Vagina (tissue), 2 donors: ENCODE data around the gene SULT1A1.

Experiments used
- CTCF ChIP-seq, 3 experiments: fragments of 450-650 bp in 2 of 3; fragments of 200-600 bp in 1 of 3; sonication (generic) in 1 of 3; IDR thresholded peaks; one replicate each; pipeline ENCODE4 v1.5.1; 2017 to 2019; ENCODE audit warnings: antibody characterized with exemption in 3 of 3, mild to moderate bottlenecking in 2 of 3, moderate library complexity in 2 of 3
- POLR2A ChIP-seq, 2 donors: fragments of 450-650 bp; IDR thresholded peaks; one replicate each; pipeline ENCODE4 v1.6.1; 2017; ENCODE audit warnings: antibody characterized with exemption in 2 of 2, mild to moderate bottlenecking in 2 of 2, moderate library complexity in 2 of 2
- POLR2AphosphoS5 ChIP-seq, 2 donors: sonication (generic); formaldehyde crosslinking; IDR thresholded peaks; one replicate each; pipeline ENCODE4 v1.9.0; 2017; ENCODE audit warnings: antibody characterized with exemption in 2 of 2, mild to moderate bottlenecking in 2 of 2, low read depth in 1 of 2; ENCODE audit not compliant: insufficient read depth in 1 of 2

GRCh38 chr16:28621481-28622155 lies 11.8 kb upstream of the SULT1A1 start:
- TF ChIP-seq POLR2A (IDR thresholded peaks at IDR 0.05) (no peak), CTCF (IDR thresholded peaks at IDR 0.05) (no peak), POLR2AphosphoS5 (IDR thresholded peaks at IDR 0.05; ENCODE audit: insufficient read depth in 1 of 2, low read depth in 1 of 2) (no peak)
